A673 (cell line): ENCODE results near the gene TMEM125. TPM values are rescaled to one million over a fixed set of nuclear protein-coding genes. Genes with fewer than 3 reads are reported as not detected.

Experiments
- BruUV-seq: library from RNA; stranded (reverse); fragments of 400-500 nt; replicated peaks from 2 replicates; lab custom pipeline; 2021; lab: Mats Ljungman, UMichigan
- CTCF ChIA-PET: fragments of 300-600 bp; sonication (Branson Sonifier 250); formaldehyde crosslinking; loops from one replicate; lab custom pipeline; 2022; ENCODE audit warnings: antibody characterized with exemption; lab: Charles Lee
- POLR2A ChIA-PET: fragments of 300-600 bp; sonication (Branson Sonifier 250); formaldehyde crosslinking; loops from one replicate; lab custom pipeline; 2022; ENCODE audit warnings: antibody characterized with exemption; ENCODE audit not compliant: low non-redundant PET; lab: Charles Lee
- DNase-seq: peaks from one replicate; pipeline ENCODE4 v3.0.0-alpha.2; 2015; ENCODE audit warnings: low spot score
- H3K27ac ChIP-seq: fragments of 200-600 bp; sonication (generic); 2 replicates; pipeline ENCODE4 v1.5.1; 2016; ENCODE audit warnings: mixed run types, low read depth, mild to moderate bottlenecking, mixed read lengths, antibody characterized with exemption, low read length; ENCODE audit not compliant: poor library complexity, severe bottlenecking
- H3K27me3 ChIP-seq: fragments of 200-600 bp; sonication (generic); replicated peaks from 2 replicates; pipeline ENCODE4 v1.6.1; 2017; ENCODE audit warnings: mixed run types, low read depth, mild to moderate bottlenecking, mixed read lengths, antibody characterized with exemption, low read length; ENCODE audit not compliant: insufficient read depth, poor library complexity
- H3K36me3 ChIP-seq: fragments of 200-600 bp; sonication (generic); 2 replicates; pipeline ENCODE4 v1.6.1; 2016; ENCODE audit warnings: mixed run types, mild to moderate bottlenecking, mixed read lengths, antibody characterized with exemption, low read length; ENCODE audit not compliant: insufficient read depth, poor library complexity, severe bottlenecking
- H3K4me1 ChIP-seq: fragments of 200-600 bp; sonication (generic); 2 replicates; pipeline ENCODE4 v1.6.1; 2017; ENCODE audit warnings: mixed run types, mild to moderate bottlenecking, mixed read lengths, antibody characterized with exemption, low read length; ENCODE audit not compliant: insufficient read depth, poor library complexity, severe bottlenecking
- H3K4me3 ChIP-seq: fragments of 200-600 bp; sonication (generic); 2 replicates; pipeline ENCODE4 v1.5.1; 2016; ENCODE audit warnings: low read depth, mixed run types, mild to moderate bottlenecking, mixed read lengths, low read length; ENCODE audit not compliant: poor library complexity, severe bottlenecking
- H3K9me3 ChIP-seq: fragments of 200-600 bp; sonication (generic); 2 replicates; pipeline ENCODE4 v1.6.1; 2016; ENCODE audit warnings: mixed run types, low read depth, mild to moderate bottlenecking, mixed read lengths, antibody characterized with exemption, low read length; ENCODE audit not compliant: poor library complexity, severe bottlenecking
- EZH2 ChIP-seq: fragments of 200-600 bp; sonication (generic); IDR thresholded peaks from 2 replicates; pipeline ENCODE4 v1.6.1; 2017; ENCODE audit warnings: borderline replicate concordance, low read depth, mild to moderate bottlenecking, mixed read lengths, antibody characterized with exemption, low read length; ENCODE audit not compliant: poor library complexity, severe bottlenecking
- intact Hi-C: fragments of 100-400 bp; cut with micrococcal nuclease; formaldehyde crosslinking; loops from one replicate; pipeline ENCODE4 v1.10.0; 2022; ENCODE audit not compliant: unreplicated experiment
- total RNA-seq: library from RNA; stranded (reverse); gene quantifications from 2 replicates; pipeline ENCODE4 v1.2.3, GENCODE V29; 2021
- TF ChIP-seq, protein P1 (sequence below): fragments of 300-800, 200-600 bp; sonication (generic); conservative IDR thresholded peaks from 2 replicates; pipeline ENCODE4 v1.5.1; 2017; ENCODE audit warnings: low read depth, mild to moderate bottlenecking, antibody characterized with exemption, low read length, moderate library complexity, mixed read lengths

Gene TMEM125
- total RNA-seq, 1 experiment from 2014 or later: not detected

DNA sequence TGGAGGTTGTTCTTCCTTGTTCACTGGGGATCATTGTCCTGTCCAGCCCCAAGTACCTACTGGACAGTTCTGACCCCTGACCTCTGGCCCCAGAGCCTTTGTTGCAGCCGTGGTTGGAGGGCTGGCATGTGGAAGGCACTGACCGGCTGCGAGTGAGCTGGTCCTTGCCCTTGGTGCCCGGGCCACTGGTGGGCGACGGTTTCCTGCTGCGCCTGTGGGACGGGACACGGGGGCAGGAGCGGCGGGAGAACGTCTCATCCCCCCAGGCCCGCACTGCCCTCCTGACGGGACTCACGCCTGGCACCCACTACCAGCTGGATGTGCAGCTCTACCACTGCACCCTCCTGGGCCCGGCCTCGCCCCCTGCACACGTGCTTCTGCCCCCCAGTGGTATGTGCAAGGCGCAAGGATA lies 42.4 kb downstream of the TMEM125 start:
- H3K27ac ChIP-seq: no peak overlapping the region
- no peak for TF ChIP-seq EZH2
- TF ChIP-seq, protein P1, sequence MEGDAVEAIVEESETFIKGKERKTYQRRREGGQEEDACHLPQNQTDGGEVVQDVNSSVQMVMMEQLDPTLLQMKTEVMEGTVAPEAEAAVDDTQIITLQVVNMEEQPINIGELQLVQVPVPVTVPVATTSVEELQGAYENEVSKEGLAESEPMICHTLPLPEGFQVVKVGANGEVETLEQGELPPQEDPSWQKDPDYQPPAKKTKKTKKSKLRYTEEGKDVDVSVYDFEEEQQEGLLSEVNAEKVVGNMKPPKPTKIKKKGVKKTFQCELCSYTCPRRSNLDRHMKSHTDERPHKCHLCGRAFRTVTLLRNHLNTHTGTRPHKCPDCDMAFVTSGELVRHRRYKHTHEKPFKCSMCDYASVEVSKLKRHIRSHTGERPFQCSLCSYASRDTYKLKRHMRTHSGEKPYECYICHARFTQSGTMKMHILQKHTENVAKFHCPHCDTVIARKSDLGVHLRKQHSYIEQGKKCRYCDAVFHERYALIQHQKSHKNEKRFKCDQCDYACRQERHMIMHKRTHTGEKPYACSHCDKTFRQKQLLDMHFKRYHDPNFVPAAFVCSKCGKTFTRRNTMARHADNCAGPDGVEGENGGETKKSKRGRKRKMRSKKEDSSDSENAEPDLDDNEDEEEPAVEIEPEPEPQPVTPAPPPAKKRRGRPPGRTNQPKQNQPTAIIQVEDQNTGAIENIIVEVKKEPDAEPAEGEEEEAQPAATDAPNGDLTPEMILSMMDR: no peak
- CTCF ChIA-PET: interaction anchor here (0.5 kb wide), 1 partner anchor 47 kb away, joined by 3 read pairs; the partner anchor contains the start of gene CDC20
- H3K9me3 ChIP-seq: no peaks in the 10 kb centered on the region
- intact Hi-C loops: no loop called here
- POLR2A ChIA-PET: interaction anchor here (0.5 kb wide), 1 partner anchor 802 kb away, joined by 4 read pairs; no protein-coding TSS in a partner anchor
- no peak for DNase-seq
- no TSS peak for BruUV-seq
- no peak overlapping the region for H3K4me3 ChIP-seq
- no peaks in the 10 kb centered on the region for H3K27me3 ChIP-seq
- no peaks in the 10 kb centered on the region for H3K4me1 ChIP-seq
- H3K36me3 ChIP-seq: no peaks in the 10 kb centered on the region

DNA sequence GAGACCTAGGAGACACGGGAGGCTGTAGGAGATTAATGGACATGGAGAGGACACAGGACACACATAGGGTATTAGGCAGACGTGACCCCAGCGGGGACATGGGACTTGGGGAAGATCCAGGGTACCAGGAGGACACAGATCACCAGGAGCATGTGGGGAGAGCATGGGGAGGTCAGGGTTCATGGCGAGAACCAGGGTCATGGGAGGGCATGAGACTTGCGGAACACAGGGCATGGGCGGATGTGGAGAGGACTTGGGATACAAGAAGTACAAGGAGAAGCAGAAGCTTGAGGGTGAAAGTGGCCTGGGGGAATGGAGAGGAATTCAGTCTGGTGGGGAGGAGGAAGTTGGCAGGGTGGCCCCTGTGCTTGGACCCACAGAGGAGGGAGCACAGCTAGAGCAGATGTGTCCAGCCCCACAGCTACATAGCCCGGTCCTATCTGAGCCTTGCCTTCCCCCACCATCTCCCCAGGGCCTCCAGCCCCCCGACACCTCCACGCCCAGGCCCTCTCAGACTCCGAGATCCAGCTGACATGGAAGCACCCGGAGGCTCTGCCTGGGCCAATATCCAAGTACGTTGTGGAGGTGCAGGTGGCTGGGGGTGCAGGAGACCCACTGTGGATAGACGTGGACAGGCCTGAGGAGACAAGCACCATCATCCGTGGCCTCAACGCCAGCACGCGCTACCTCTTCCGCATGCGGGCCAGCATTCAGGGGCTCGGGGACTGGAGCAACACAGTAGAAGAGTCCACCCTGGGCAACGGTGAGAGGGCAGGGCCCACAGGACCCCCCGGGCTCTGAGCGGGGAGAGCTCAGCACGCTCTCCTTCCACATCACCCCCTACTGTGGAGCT lies 43.1 kb downstream of the TMEM125 start:
- CTCF ChIA-PET: interaction anchor here (0.5 kb wide), 1 partner anchor 46 kb away, joined by 3 read pairs; the partner anchor contains the start of gene CDC20
- intact Hi-C loops: no loop called here

DNA sequence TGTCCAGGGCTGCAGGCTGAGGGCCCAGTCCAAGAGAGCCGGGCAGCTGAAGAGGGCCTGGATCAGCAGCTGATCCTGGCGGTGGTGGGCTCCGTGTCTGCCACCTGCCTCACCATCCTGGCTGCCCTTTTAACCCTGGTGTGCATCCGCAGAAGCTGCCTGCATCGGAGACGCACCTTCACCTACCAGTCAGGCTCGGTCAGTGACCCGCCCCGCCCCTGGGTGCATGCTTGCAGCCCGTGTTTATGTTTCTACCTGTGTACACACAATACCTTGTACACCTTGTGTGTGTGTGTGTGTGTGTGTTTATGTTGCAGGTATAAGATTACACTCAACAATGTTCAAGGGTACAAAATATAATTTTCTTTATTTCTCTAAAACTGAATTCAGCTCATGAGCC lies 44.0 kb downstream of the TMEM125 start:
- CTCF ChIA-PET: no interaction called here
- Histone ChIP-seq H3K27ac (no peak overlapping the region), H3K36me3 (no peaks in the 10 kb centered on the region), H3K9me3 (no peaks in the 10 kb centered on the region), H3K4me3 (no peak overlapping the region), H3K27me3 (no peaks in the 10 kb centered on the region), H3K4me1 (no peaks in the 10 kb centered on the region)
- intact Hi-C loops: no loop called here
- TF ChIP-seq, protein P1: no peak
- no peak for TF ChIP-seq EZH2
- no peak for DNase-seq
- BruUV-seq: no TSS peak
- POLR2A ChIA-PET: no interaction called here

More for the DNA sequence above, 43.1 kb downstream of the TMEM125 start:
- H3K9me3 ChIP-seq: no peaks in the 10 kb centered on the region
- no peak for TF ChIP-seq EZH2
- TF ChIP-seq, protein P1: no peak
- H3K27me3 ChIP-seq: no peaks in the 10 kb centered on the region
- H3K4me1 ChIP-seq: no peaks in the 10 kb centered on the region
- no peak overlapping the region for H3K27ac ChIP-seq
- POLR2A ChIA-PET: interaction anchor here (0.5 kb wide), 1 partner anchor 802 kb away, joined by 4 read pairs; no protein-coding TSS in a partner anchor
- no peaks in the 10 kb centered on the region for H3K36me3 ChIP-seq
- no peak for DNase-seq
- BruUV-seq: no TSS peak
- H3K4me3 ChIP-seq: no peak overlapping the region
